CD8-positive, alpha-beta memory T cell (primary cell): ENCODE measurements around the gene CYP4F8. TPM values are rescaled to one million over a fixed set of nuclear protein-coding genes. Genes with fewer than 3 reads are reported as not detected.

ENCODE experiments used
- CTCF ChIA-PET: fragments of 350-600 bp; sonication (Branson Sonifier 250); formaldehyde crosslinking; loops from one replicate; lab custom pipeline; 2021; ENCODE audit warnings: antibody characterized with exemption; lab: Charles Lee
- POLR2A ChIA-PET: fragments of 350-600 bp; sonication (Branson Sonifier 250); formaldehyde crosslinking; loops from one replicate; lab custom pipeline; 2021; ENCODE audit warnings: antibody characterized with exemption; lab: Charles Lee
- DNase-seq, 5 donors: peaks; one replicate each; pipeline versions ENCODE4 v3.0.0 to v3.0.0-alpha.2; 2020 to 2022; ENCODE audit warnings: mixed read lengths in 1 of 5
- H3K27ac ChIP-seq: one replicate; pipeline ENCODE4 v1.7.0; 2013; ENCODE audit warnings: low read depth, mild to moderate bottlenecking, low read length, moderate library complexity
- H3K27me3 ChIP-seq: 2 replicates; pipeline ENCODE4 v1.7.0; 2013; ENCODE audit warnings: low read length, mild to moderate bottlenecking; ENCODE audit not compliant: insufficient read depth, poor library complexity, severe bottlenecking
- H3K36me3 ChIP-seq: 2 replicates; pipeline ENCODE4 v1.7.0; 2013; ENCODE audit warnings: mild to moderate bottlenecking, low read length, moderate library complexity; ENCODE audit not compliant: insufficient read depth
- H3K4me1 ChIP-seq: 2 replicates; pipeline ENCODE4 v1.7.0; 2013; ENCODE audit warnings: mild to moderate bottlenecking, low read length, moderate library complexity; ENCODE audit not compliant: insufficient read depth
- H3K4me3 ChIP-seq: 2 replicates; pipeline ENCODE4 v1.7.0; 2013; ENCODE audit warnings: mild to moderate bottlenecking, low read length
- H3K9me3 ChIP-seq: 2 replicates; pipeline ENCODE4 v1.7.0; 2013; ENCODE audit warnings: mild to moderate bottlenecking, low read length
- H3K27ac Mint-ChIP-seq, 8 donors: one replicate each; pipeline ENCODE4 v1.8.0; 2020 to 2021; ENCODE audit warnings: mixed read lengths in 8 of 8, mild to moderate bottlenecking in 6 of 8, inconsistent platforms in 3 of 8, moderate library complexity in 3 of 8
- H3K27me3 Mint-ChIP-seq, 2 donors: one replicate each; pipeline ENCODE4 v1.8.0; 2020 to 2021; ENCODE audit warnings: mixed read lengths in 2 of 2, mild to moderate bottlenecking in 1 of 2, moderate library complexity in 1 of 2
- H3K36me3 Mint-ChIP-seq, 3 donors: one replicate each; pipeline ENCODE4 v1.8.0; 2020 to 2021; ENCODE audit warnings: mixed read lengths in 3 of 3, inconsistent platforms in 1 of 3, mild to moderate bottlenecking in 1 of 3
- H3K4me1 Mint-ChIP-seq, 3 donors: one replicate each; pipeline ENCODE4 v1.8.0; 2020 to 2021; ENCODE audit warnings: mixed read lengths in 3 of 3, inconsistent platforms in 1 of 3, mild to moderate bottlenecking in 1 of 3
- H3K4me3 Mint-ChIP-seq, 7 donors: one replicate each; pipeline ENCODE4 v1.8.0; 2020 to 2021; ENCODE audit warnings: mixed read lengths in 7 of 7, mild to moderate bottlenecking in 6 of 7, moderate library complexity in 4 of 7, inconsistent platforms in 2 of 7
- H3K9me3 Mint-ChIP-seq, 5 donors: one replicate each; pipeline ENCODE4 v1.8.0; 2020 to 2022; ENCODE audit warnings: mixed read lengths in 5 of 5, mild to moderate bottlenecking in 3 of 5, moderate library complexity in 2 of 5, inconsistent platforms in 1 of 5
- polyA plus RNA-seq: library from polyadenylated mRNA; unstranded; fragments of 300-500 nt; fragmentation: Illumina TruSeq; gene quantifications from one replicate; pipeline ENCODE4 v1.2.3, GENCODE V29; 2021
- total RNA-seq, 2 experiments: library from RNA; stranded (reverse); gene quantifications; one replicate each; pipeline ENCODE4 v1.2.3, GENCODE V29; 2021

The CYP4F8 gene
- total and polyA plus RNA-seq, 3 experiments from 2014 or later, result not detected

- H3K4me1 ChIP-seq, result no peaks in the 10 kb centered on the region
- H3K9me3 ChIP-seq, result no peaks in the 10 kb centered on the region
- POLR2A ChIA-PET, result no interaction called here
- no peak overlapping the region for H3K4me3 ChIP-seq
- Mint-ChIP-seq H3K4me1 (peaks cover 4 to 17% (median 5%) of the 10 kb centered on the region in 3 donors), H3K4me3 (no peak overlapping the region), H3K27ac (no peak overlapping the region), H3K27me3 (peaks cover 12 to 50% of the 10 kb centered on the region in 2 donors), H3K9me3 (no peaks in the 10 kb centered on the region), H3K36me3 (no peaks in the 10 kb centered on the region)
- H3K36me3 ChIP-seq, result no peaks in the 10 kb centered on the region
- DNase-seq, result no peak
- no peak overlapping the region for H3K27ac ChIP-seq
- CTCF ChIA-PET, result interaction anchor here (1.3 kb wide), 1 partner anchor 235 kb away, joined by 4 read pairs; no protein-coding TSS in a partner anchor
- no peaks in the 10 kb centered on the region for H3K27me3 ChIP-seq
Observed at GRCh38 chr19:15634105-15634504, 19.1 kb downstream of the CYP4F8 start.

GRCh38 chr19:15635016-15635805 is 20.2 kb downstream of the CYP4F8 start:
- H3K9me3 Mint-ChIP-seq, result no peaks in the 10 kb centered on the region
- Histone ChIP-seq H3K27me3 (no peaks in the 10 kb centered on the region), H3K36me3 (no peaks in the 10 kb centered on the region), H3K4me3 (no peak overlapping the region), H3K27ac (no peak overlapping the region), H3K4me1 (no peaks in the 10 kb centered on the region), H3K9me3 (no peaks in the 10 kb centered on the region)
- POLR2A ChIA-PET, result no interaction called here
- no peak overlapping the region for H3K4me3 Mint-ChIP-seq
- H3K27ac Mint-ChIP-seq, result no peak overlapping the region
- no peaks in the 10 kb centered on the region for H3K36me3 Mint-ChIP-seq
- no peak for DNase-seq
- CTCF ChIA-PET, result interaction anchor here (1.3 to 1.4 kb wide), 2 partner anchors 14 to 234 kb away, joined by 3 to 4 read pairs; no protein-coding TSS in a partner anchor
- peaks cover 4 to 17% (median 5%) of the 10 kb centered on the region in 3 donors for H3K4me1 Mint-ChIP-seq
- H3K27me3 Mint-ChIP-seq, result peaks cover 10 to 58% of the 10 kb centered on the region in 2 donors

- H3K9me3 ChIP-seq, result no peaks in the 10 kb centered on the region
- H3K27ac ChIP-seq, result no peak overlapping the region
- H3K4me1 ChIP-seq, result no peaks in the 10 kb centered on the region
- Mint-ChIP-seq H3K9me3 (no peaks in the 10 kb centered on the region), H3K36me3 (no peaks in the 10 kb centered on the region), H3K4me1 (peaks cover 4 to 17% (median 5%) of the 10 kb centered on the region in 3 donors), H3K27ac (no peak overlapping the region), H3K4me3 (no peak overlapping the region), H3K27me3 (peaks cover 12 to 52% of the 10 kb centered on the region in 2 donors)
- no peaks in the 10 kb centered on the region for H3K36me3 ChIP-seq
- no peak for DNase-seq
- H3K4me3 ChIP-seq, result no peak overlapping the region
- CTCF ChIA-PET, result interaction anchor here (1.4 kb wide), 1 partner anchor 14 kb away, joined by 3 read pairs; no protein-coding TSS in a partner anchor
- POLR2A ChIA-PET, result no interaction called here
- no peaks in the 10 kb centered on the region for H3K27me3 ChIP-seq
Observed at GRCh38 chr19:15636026-15636425, 21.0 kb downstream of the CYP4F8 start.

- Mint-ChIP-seq H3K9me3 (no peaks in the 10 kb centered on the region), H3K36me3 (no peaks in the 10 kb centered on the region)
- POLR2A ChIA-PET, result no interaction called here
Observed at GRCh38 chr19:15639596-15639995, 24.6 kb downstream of the CYP4F8 start.

GRCh38 chr19:15640294-15640903 is 25.4 kb downstream of the CYP4F8 start, which contains the start of gene CYP4F3:
Gene CYP4F3 (plus strand): TSS chr19:15640897. CDS start chr19:15641416, 519 bp downstream.
- Mint-ChIP-seq H3K27ac (peak within 1 kb of the TSS in 1 of 8 donors; percentile 22), H3K9me3 (no peaks in the 10 kb centered on the region), H3K4me3 (no peak within 1 kb of the TSS), H3K4me1 (peaks cover 2 to 5% (median 3%) of the 10 kb centered on the region in 3 donors), H3K36me3 (no peaks in the 10 kb centered on the region), H3K27me3 (peaks cover 13 to 57% of the 10 kb centered on the region in 2 donors)
- ChIA-PET POLR2A (no interaction called here), CTCF (no interaction called here)
- DNase-seq, result no peak
- no peaks in the 10 kb centered on the region for H3K27me3 ChIP-seq
- no peaks in the 10 kb centered on the region for H3K36me3 ChIP-seq
- no peaks in the 10 kb centered on the region for H3K9me3 ChIP-seq
- H3K4me1 ChIP-seq, result no peaks in the 10 kb centered on the region
- H3K27ac ChIP-seq, result no peak within 1 kb of the TSS
- no peak within 1 kb of the TSS for H3K4me3 ChIP-seq

More at GRCh38 chr19:15639596-15639995, 24.6 kb downstream of the CYP4F8 start:
- Histone ChIP-seq H3K9me3 (no peaks in the 10 kb centered on the region), H3K4me3 (no peak overlapping the region), H3K36me3 (no peaks in the 10 kb centered on the region), H3K27me3 (no peaks in the 10 kb centered on the region), H3K27ac (no peak overlapping the region), H3K4me1 (no peaks in the 10 kb centered on the region)
- Mint-ChIP-seq H3K4me1 (peaks cover 2 to 8% (median 3%) of the 10 kb centered on the region in 3 donors), H3K4me3 (no peak overlapping the region), H3K27ac (no peak overlapping the region), H3K27me3 (peaks cover 13 to 55% of the 10 kb centered on the region in 2 donors)
- no peak for DNase-seq
- CTCF ChIA-PET, result no interaction called here

- H3K4me3 Mint-ChIP-seq, result no peak overlapping the region
Observed at GRCh38 chr19:15640904-15641597, 26.0 kb downstream of the CYP4F8 start.

GRCh38 chr19:15641901-15642491 is 27.0 kb downstream of the CYP4F8 start:
- Mint-ChIP-seq H3K27ac (no peak overlapping the region), H3K27me3 (peaks cover 17 to 56% of the 10 kb centered on the region in 2 donors), H3K4me1 (peaks cover 2 to 5% (median 3%) of the 10 kb centered on the region in 3 donors), H3K9me3 (no peaks in the 10 kb centered on the region), H3K4me3 (no peak overlapping the region), H3K36me3 (no peaks in the 10 kb centered on the region)
- H3K4me3 ChIP-seq, result no peak overlapping the region
- H3K27ac ChIP-seq, result no peak overlapping the region
- H3K9me3 ChIP-seq, result no peaks in the 10 kb centered on the region
- ChIA-PET POLR2A (no interaction called here), CTCF (no interaction called here)
- H3K36me3 ChIP-seq, result no peaks in the 10 kb centered on the region
- no peaks in the 10 kb centered on the region for H3K27me3 ChIP-seq
- H3K4me1 ChIP-seq, result no peaks in the 10 kb centered on the region
- no peak for DNase-seq

More at GRCh38 chr19:15640904-15641597, 26.0 kb downstream of the CYP4F8 start:
- Mint-ChIP-seq H3K27me3 (peaks cover 14 to 55% of the 10 kb centered on the region in 2 donors), H3K4me1 (peaks cover 2 to 5% (median 3%) of the 10 kb centered on the region in 3 donors), H3K27ac (peak overlapping the region in 1 of 8 donors; percentile 22), H3K9me3 (no peaks in the 10 kb centered on the region), H3K36me3 (no peaks in the 10 kb centered on the region)
- no peak overlapping the region for H3K4me3 ChIP-seq
- no peaks in the 10 kb centered on the region for H3K4me1 ChIP-seq
- CTCF ChIA-PET, result no interaction called here
- no peak overlapping the region for H3K27ac ChIP-seq
- H3K36me3 ChIP-seq, result no peaks in the 10 kb centered on the region
- POLR2A ChIA-PET, result no interaction called here
- H3K27me3 ChIP-seq, result no peaks in the 10 kb centered on the region
- DNase-seq, result no peak
- no peaks in the 10 kb centered on the region for H3K9me3 ChIP-seq
